HS-5 (cell line): ENCODE data around the gene APOC3.
"Not testable (repeated sequence)": the region's sequence is repeated elsewhere in the genome, so short reads cannot be mapped to it uniquely, and the experiment has no call there.

Experiments used
- DNase-seq: peaks from one replicate; pipeline ENCODE4 v3.0.0-alpha.2; 2012; ENCODE audit warnings: low read depth

The APOC3 gene

DNA sequence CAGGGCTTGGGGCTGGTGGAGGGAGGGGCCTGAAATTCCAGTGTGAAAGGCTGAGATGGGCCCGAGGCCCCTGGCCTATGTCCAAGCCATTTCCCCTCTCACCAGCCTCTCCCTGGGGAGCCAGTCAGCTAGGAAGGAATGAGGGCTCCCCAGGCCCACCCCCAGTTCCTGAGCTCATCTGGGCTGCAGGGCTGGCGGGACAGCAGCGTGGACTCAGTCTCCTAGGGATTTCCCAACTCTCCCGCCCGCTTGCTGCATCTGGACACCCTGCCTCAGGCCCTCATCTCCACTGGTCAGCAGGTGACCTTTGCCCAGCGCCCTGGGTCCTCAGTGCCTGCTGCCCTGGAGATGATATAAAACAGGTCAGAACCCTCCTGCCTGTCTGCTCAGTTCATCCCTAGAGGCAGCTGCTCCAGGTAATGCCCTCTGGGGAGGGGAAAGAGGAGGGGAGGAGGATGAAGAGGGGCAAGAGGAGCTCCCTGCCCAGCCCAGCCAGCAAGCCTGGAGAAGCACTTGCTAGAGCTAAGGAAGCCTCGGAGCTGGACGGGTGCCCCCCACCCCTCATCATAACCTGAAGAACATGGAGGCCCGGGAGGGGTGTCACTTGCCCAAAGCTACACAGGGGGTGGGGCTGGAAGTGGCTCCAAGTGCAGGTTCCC lies at the start of gene APOC3:
Gene APOC3 (plus strand): TSS at position 383 of the 659 bp plus-strand sequence. CDS start 676 bp downstream, outside the sequence.
- DNase-seq = no peak

DNA sequence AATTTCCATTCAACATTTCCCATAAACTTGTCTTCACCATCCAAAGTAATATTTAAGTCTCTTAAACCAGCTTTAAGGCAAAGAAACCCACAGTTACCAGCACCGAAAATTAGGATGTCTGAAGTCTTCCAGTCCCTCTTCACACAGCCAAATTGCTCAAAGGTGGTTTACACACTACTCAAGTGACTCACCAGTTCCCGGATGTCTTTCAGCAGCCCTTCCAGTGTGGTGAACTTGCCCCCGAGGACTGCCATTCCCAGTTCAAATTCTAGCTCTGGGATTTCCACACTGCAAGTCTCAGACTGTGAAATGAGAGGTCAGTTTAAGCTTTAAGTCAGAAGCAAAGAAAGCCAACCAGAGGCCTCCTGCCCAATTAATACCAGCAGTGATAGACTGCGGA lies 47.0 kb upstream of the APOC3 start:
- no peak for DNase-seq

GRCh38 chr11:116786326-116786725 lies 43.4 kb upstream of the APOC3 start:
- DNase-seq = no peak

GRCh38 chr11:116786966-116787365 lies 42.7 kb upstream of the APOC3 start:
- DNase-seq = no peak

GRCh38 chr11:116787436-116787785 lies 42.3 kb upstream of the APOC3 start:
- no peak for DNase-seq

DNA sequence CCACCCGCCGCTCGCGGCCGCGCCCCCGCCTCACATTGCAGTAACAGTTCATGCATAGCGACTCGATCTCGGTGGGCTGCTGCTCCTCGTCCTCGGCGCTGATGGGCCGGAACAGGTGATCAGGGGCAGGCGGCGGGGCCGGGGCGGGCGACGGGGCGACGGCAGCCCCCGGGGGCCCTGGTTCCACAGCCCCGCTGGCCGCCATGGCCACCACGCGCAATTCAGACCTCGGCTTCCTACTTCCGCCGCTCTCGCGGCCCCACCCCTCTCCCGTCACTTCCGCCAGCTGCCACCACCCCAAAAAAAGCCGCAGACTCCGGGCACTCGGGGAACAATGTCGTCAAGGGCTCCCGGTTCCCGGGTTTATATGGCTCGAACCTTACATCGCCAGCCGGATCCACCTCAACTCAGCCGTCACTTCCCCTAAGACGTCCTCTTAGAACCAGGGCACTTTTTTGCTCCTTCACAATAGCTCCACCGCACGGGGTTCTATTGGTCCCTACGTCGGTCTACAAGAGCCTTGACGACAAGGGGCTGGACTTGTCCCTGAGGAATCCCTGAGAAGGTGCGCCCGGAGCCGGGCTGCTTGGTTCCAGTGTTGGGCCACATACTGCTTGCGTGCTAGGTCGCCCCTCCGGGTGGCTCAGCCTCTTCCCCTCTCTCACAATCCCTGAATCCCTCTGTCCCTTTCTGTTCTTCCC lies 41.8 kb upstream of the APOC3 start, which contains the start of gene ZPR1:
Gene ZPR1 (minus strand): TSS at position 238 of the 701 bp plus-strand sequence. CDS start 33 bp downstream, at position 205.
- no peak for DNase-seq

DNA sequence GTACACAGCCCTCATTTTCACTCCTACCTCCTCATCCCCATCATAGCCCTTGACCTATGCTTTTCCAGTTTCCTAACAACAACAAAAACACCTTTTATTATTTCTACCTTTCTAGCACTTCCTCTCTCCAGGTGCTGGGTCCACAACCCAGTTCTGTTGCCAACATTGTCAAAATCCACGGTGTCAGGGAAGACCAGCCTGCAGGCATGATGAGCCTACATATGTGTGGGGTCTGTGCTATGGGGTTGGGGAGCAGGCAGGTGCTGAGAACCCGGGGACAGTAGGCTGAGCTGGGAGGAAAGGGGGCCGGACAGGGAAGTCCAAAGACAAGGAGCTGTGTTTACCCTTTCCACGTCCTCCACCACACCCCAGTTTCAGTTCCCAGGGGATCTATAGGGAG lies 41.2 kb upstream of the APOC3 start:
- DNase-seq = no peak

DNA sequence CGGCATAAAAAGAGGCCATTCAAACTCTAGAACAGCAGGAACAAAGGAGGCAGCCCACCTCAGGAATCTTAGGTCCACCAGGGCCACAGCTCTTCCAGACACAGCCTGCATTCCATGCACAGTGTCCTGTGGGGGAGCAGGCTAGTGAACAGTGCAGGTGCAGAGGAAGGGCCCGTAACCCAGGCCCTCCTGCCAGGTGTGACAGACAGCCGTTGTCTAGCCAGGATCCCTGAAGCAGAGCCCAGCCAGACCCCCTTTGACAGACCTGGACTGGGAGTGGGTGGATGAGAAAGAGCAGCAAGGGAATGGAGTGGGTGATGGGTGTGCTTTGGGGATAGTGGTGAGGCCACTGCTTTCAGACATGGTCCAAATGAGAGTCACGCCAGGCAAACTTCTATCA lies 40.7 kb upstream of the APOC3 start:
- no peak for DNase-seq

DNA sequence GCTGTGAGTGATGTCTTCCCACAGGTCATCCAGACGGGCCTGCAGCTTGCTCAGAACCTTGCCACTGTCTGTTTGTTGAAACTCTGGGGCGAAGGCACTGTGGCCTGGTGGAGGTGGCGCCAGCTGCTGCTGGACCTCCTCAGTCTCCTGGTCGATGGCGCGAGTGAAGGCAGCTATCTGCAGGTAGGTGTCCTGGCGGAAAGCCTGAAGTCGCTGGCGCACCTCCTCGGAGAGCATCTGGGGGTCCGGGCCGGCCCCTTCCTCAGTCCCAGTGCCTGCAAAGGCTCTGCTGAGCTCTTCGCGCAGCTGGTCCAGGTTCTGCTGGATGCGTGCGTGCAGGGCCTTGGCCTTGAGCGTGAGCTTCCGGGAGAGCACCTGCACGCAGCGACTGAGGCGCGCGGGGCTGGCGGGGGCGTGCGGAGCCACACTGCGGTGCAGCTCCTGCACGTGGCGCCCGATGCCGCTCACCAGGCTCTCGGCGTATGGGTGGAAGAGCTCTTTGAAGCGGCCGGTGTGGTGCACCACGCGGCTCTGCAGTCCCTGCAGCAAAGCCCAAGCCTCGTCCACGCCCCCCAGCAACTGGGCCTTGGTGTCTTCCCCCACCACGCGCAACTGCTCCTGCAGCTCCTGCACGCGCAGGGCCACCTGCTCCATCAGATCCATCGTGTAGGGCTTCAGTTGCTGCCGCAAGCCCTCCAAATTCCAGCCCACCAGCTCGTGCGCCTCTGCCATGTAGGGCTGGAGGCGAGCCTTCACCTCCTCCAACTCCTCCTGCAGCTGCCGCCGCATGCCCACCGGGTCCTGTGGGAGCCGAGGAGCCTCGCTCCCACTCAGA lies 39.3 kb upstream of the APOC3 start:
- no peak for DNase-seq

DNA sequence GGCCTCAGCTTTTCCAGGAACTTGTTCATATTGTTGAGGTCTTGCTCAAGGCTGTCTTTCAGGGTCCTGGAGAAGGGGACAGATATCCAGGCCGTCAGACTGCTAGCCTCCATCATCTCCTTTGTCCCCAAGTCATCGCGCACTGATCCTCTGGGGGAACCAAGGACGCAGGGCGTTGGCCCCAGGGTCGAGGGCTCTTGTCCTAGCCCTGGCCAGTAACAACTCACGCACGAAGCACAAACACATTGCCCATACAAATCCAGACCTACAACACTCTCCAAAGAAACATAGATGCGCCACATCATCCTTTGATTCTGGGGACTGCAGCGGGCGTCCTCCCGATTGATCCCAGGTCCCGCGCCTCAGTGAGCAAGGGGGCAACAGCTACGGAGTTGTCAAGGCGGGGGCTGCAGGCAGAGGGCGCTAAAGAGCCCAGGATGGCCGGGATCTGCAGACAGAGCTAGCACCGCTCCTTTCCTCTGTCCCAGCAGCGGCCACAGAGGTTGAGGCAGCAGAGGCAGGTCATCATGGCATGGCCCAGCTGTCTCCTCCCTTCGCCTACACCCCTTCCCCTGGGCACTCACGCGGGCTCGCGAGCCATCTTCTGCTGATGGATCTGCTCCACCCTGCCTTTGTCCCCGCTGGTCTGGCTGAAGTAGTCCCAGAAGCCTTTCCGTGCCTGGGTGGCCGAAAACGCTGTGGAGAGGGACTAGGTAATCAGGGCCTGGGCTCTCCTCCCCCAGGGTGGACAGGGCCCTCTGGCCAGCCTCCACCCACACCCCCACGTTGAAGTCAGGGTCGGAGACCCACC lies 38.5 kb upstream of the APOC3 start:
- DNase-seq = no peak

- no peak for DNase-seq
Measured at GRCh38 chr11:116791813-116792143, 37.9 kb upstream of the APOC3 start, which contains the start of gene APOA5. Gene APOA5, minus strand, starts transcription at chr11:116791879. Its CDS starts 19 bp downstream, at chr11:116791860.

GRCh38 chr11:116792144-116792868 lies 37.4 kb upstream of the APOC3 start:
- no peak for DNase-seq

- DNase-seq = no peak
Measured at GRCh38 chr11:116792869-116793771, 36.6 kb upstream of the APOC3 start.

DNA sequence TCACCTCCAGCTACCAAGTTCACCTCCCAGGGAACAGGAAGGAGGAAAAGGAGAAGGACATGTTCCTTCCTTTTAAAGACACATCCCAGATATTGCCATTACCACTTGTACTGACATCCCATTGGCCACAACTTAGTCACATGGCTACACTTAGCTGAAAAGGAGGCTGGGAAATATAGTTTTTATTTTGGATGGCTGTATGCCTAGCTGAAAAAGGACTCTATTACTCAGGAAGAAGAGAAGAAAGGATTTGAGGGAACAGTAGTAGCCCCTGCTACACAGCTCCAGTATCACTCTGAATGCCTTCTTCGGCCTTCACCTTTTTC lies 36.0 kb upstream of the APOC3 start:
- DNase-seq = no peak

GRCh38 chr11:116794851-116795250 lies 34.9 kb upstream of the APOC3 start:
- no peak for DNase-seq

DNA sequence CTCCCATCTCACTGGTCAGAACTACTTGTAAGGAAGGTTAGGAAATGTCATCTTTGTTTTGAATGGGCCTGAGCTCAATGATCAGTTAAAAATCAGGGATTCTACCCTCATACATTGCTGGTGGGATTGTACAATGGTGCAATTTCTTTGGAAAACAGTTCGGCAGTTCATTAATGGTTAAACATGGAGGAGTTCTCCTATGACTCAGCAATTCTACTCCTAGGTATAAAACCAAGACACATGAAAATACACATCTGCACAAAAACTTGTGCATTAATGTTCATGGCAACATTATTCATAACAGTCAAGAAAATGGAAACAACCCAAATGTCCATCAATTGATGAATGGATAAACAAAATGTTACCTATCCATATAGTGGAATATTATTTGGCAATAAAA lies 33.2 kb upstream of the APOC3 start:
- no peak for DNase-seq

DNA sequence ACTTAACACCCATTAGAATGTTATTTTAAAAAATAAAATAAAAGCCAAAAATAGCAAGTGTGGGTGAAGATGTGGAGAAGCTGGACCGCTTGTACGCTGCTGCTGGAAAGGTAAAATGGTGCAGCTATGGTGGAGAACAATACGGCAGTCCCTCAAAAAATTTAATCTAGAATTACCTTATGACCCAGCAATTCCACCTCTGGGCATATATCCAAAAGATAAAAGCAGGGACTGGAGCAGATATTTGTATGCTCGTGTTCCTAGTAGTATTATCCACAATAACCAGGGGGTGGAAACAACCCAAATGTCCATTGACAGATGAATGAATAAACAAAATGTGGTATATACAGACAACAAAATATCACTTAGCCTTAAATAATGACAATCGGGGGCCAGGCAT lies 31.9 kb upstream of the APOC3 start:
- no peak for DNase-seq

GRCh38 chr11:116798368-116798767 lies 31.3 kb upstream of the APOC3 start:
- DNase-seq = no peak

GRCh38 chr11:116800610-116801009 lies 29.1 kb upstream of the APOC3 start:
- DNase-seq = no peak

GRCh38 chr11:116801662-116802061 lies 28.0 kb upstream of the APOC3 start:
- DNase-seq = not testable (repeated sequence)
